Pulmonary artery endothelial cell (primary cell): ENCODE data around the gene LPCAT1. TPM values are rescaled to one million over a fixed set of nuclear protein-coding genes. Genes with fewer than 3 reads are reported as not detected.
"Not testable (repeated sequence)": the region's sequence is repeated elsewhere in the genome, so short reads cannot be mapped to it uniquely, and the experiment has no call there.

ENCODE experiments used
- DNase-seq: peaks from one replicate; pipeline ENCODE4 v3.0.0-alpha.2; 2011; ENCODE audit warnings: low read depth, low spot score
- total RNA-seq: library from RNA; depleted of rRNA; stranded (reverse); fragments of >200 nt; gene quantifications from 2 replicates; pipeline ENCODE4 v1.2.3, GENCODE V29; 2014

Gene LPCAT1
- total RNA-seq, 1 donor from 2014 or later: 54.5 TPM

- DNase-seq: no peak
Observed at GRCh38 chr5:1522601-1523479, 920 bp downstream of the LPCAT1 start.

GRCh38 chr5:1521671-1522600 is 1.8 kb downstream of the LPCAT1 start:
- DNase-seq: no peak

GRCh38 chr5:1520791-1521453 is 2.8 kb downstream of the LPCAT1 start:
- no peak for DNase-seq

- DNase-seq: no peak
Observed at GRCh38 chr5:1519631-1520210, 4.0 kb downstream of the LPCAT1 start.

- no peak for DNase-seq
Observed at GRCh38 chr5:1517838-1518237, 5.9 kb downstream of the LPCAT1 start.

- DNase-seq: no peak
Observed at GRCh38 chr5:1516615-1517601, 6.9 kb downstream of the LPCAT1 start.

GRCh38 chr5:1515921-1516571 is 7.7 kb downstream of the LPCAT1 start:
- DNase-seq: no peak

GRCh38 chr5:1515311-1515920 is 8.3 kb downstream of the LPCAT1 start:
- DNase-seq: no peak

- not testable (repeated sequence) for DNase-seq
Observed at GRCh38 chr5:1514819-1515310, 8.9 kb downstream of the LPCAT1 start.

GRCh38 chr5:1514027-1514818 is 9.5 kb downstream of the LPCAT1 start:
- no peak for DNase-seq

GRCh38 chr5:1513326-1514026 is 10.3 kb downstream of the LPCAT1 start:
- no peak for DNase-seq

- no peak for DNase-seq
Observed at GRCh38 chr5:1512541-1513291, 11.0 kb downstream of the LPCAT1 start.

GRCh38 chr5:1511651-1512540 is 11.9 kb downstream of the LPCAT1 start:
- no peak for DNase-seq

- DNase-seq: no peak
Observed at GRCh38 chr5:1511048-1511447, 12.7 kb downstream of the LPCAT1 start.

- no peak for DNase-seq
Observed at GRCh38 chr5:1510631-1511030, 13.1 kb downstream of the LPCAT1 start.

- no peak for DNase-seq
Observed at GRCh38 chr5:1510151-1510561, 13.6 kb downstream of the LPCAT1 start.
